Stimulated activated CD8-positive, alpha-beta memory T cell treated with anti-CD3 and anti-CD28 coated beads, Interleukin-4, amount 100 ng/mL, for 1 hour (primary cell): ENCODE data around the gene DLGAP1.
A peak's percentile ranks its signal among the peaks of the same experiment; 100 is the strongest.

ENCODE experiments used
- DNase-seq, 2 donors: peaks; one replicate each; pipeline ENCODE4 v3.0.0-alpha.2; 2020; ENCODE audit warnings: low read depth in 2 of 2, low spot score in 1 of 2

Gene DLGAP1

GRCh38 chr18:3572761-3573160 lies 882.3 kb downstream of the DLGAP1 start:
- DNase-seq, result no peak

- no peak for DNase-seq
Measured at GRCh38 chr18:3566851-3567250, 888.3 kb downstream of the DLGAP1 start.

- no peak for DNase-seq
Measured at GRCh38 chr18:3560755-3561154, 894.4 kb downstream of the DLGAP1 start.

GRCh38 chr18:3554811-3555427 lies 900.2 kb downstream of the DLGAP1 start:
- no peak for DNase-seq

GRCh38 chr18:3554091-3554601 lies 901.0 kb downstream of the DLGAP1 start:
- no peak for DNase-seq

- DNase-seq, result no peak
Measured at GRCh38 chr18:3552305-3552704, 902.8 kb downstream of the DLGAP1 start.

GRCh38 chr18:3547891-3548615 lies 907.1 kb downstream of the DLGAP1 start:
- no peak for DNase-seq

GRCh38 chr18:3546106-3546505 lies 909.0 kb downstream of the DLGAP1 start:
- DNase-seq, result no peak

- DNase-seq, result no peak
Measured at GRCh38 chr18:3544537-3544936, 910.6 kb downstream of the DLGAP1 start.

GRCh38 chr18:3541549-3542386 lies 913.3 kb downstream of the DLGAP1 start:
- DNase-seq, result no peak

- no peak for DNase-seq
Measured at GRCh38 chr18:3540805-3541548, 914.1 kb downstream of the DLGAP1 start.

GRCh38 chr18:3538954-3539617 lies 916.0 kb downstream of the DLGAP1 start:
- no peak for DNase-seq

- no peak for DNase-seq
Measured at GRCh38 chr18:3538456-3538855, 916.7 kb downstream of the DLGAP1 start.

GRCh38 chr18:3530807-3531206 lies 924.3 kb downstream of the DLGAP1 start:
- DNase-seq, result no peak

GRCh38 chr18:3529601-3530000 lies 925.5 kb downstream of the DLGAP1 start:
- DNase-seq, result no peak

- DNase-seq, result no peak
Measured at GRCh38 chr18:3529077-3529476, 926.0 kb downstream of the DLGAP1 start.

- DNase-seq, result no peak
Measured at GRCh38 chr18:3528231-3528630, 926.9 kb downstream of the DLGAP1 start.

GRCh38 chr18:3526421-3527354 lies 928.4 kb downstream of the DLGAP1 start:
- no peak for DNase-seq

- DNase-seq, result peak in 1 of 2 donors; percentile 1
Measured at GRCh38 chr18:3525870-3526420, 929.2 kb downstream of the DLGAP1 start.
